ENCODE results near the gene USP5. TPM values are rescaled to one million over a fixed set of nuclear protein-coding genes. Genes with fewer than 3 reads are reported as not detected.
"Not testable (repeated sequence)": the region's sequence is repeated elsewhere in the genome, so short reads cannot be mapped to it uniquely, and the experiment has no call there.

Gene USP5
- total RNA-seq, 1 experiment from 2014 or later = 158 TPM

DNA sequence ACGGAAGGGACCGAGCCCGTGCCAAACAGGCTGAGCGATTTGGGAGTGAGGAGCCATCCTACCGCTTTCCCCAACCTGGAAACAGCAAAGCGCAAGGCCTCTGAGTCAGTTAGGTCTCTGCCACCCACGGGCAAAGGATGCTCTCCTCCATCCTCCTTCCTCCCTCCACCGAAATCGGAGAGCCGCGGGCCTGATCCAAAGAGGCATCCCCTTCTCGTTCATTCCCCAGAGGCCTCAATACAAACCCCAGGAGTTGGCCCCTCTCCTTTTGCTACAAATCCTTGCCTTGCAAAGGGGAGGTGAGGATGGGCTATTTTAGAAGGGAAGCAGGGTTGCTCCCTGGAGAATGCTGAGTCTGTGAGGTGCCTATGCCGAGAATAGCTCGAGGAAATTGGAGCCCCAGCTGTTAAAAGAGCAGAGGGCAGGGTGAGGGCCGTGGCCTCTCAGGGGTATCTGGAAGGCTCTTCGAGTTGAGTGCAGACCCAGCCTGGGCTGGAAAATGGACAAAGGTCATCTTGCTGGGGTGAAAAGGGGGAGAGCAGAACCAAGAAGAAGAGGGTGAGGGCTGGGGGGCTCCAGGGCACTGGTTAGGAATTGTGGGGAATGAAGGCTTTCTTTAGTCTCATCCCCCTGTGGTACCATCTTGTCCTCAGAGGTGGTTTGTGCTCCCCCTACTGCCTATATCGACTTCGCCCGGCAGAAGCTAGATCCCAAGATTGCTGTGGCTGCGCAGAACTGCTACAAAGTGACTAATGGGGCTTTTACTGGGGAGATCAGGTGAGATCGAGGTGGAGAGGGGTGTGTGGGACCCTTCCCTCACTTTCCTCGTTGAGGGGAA lies 16.5 kb downstream of the USP5 start:
- TF ChIP-seq ESRRA (CRISPR knock-in tag; IDR thresholded peaks at IDR 0.05; ENCODE audit: borderline replicate concordance) = no peak
- no peak for TF ChIP-seq RELA (CRISPR knock-in tag; IDR thresholded peaks at IDR 0.05; ENCODE audit: borderline replicate concordance)
- TF ChIP-seq SMAD4 (CRISPR knock-in tag; IDR thresholded peaks at IDR 0.05) = no peak
- TF ChIP-seq ZNF232 (CRISPR knock-in tag; IDR thresholded peaks at IDR 0.05) = no peak
- TF ChIP-seq, protein P1, sequence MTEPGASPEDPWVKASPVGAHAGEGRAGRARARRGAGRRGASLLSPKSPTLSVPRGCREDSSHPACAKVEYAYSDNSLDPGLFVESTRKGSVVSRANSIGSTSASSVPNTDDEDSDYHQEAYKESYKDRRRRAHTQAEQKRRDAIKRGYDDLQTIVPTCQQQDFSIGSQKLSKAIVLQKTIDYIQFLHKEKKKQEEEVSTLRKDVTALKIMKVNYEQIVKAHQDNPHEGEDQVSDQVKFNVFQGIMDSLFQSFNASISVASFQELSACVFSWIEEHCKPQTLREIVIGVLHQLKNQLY (CRISPR knock-in tag; IDR thresholded peaks at IDR 0.05) = no peak
- DNase-seq (ENCODE audit: low spot score) = no peak
- Mint-ChIP-seq H3K27me3 (ENCODE audit: low read depth) (no peaks in the 10 kb centered on the region), H3K36me3 (peaks cover 56% of the 10 kb centered on the region), H3K27ac (peak overlapping the region; percentile 88), H3K4me3 (peak overlapping the region; percentile 89), H3K9me3 (no peaks in the 10 kb centered on the region), H3K4me1 (peaks cover 60% of the 10 kb centered on the region)
- no peak for ATAC-seq
- POLR2A ChIA-PET = interaction anchor here (0.6 to 4.3 kb wide), 12 partner anchors 16 to 115 kb away, joined by 3 to 33 read pairs (median 8); partner anchors contain the start of genes ATN1, C12orf57, CDCA3 and ENO2
- CTCF ChIA-PET = interaction anchor here (1.1 to 8.5 kb wide), 27 partner anchors 7 to 331 kb away, joined by 3 to 181 read pairs (median 5); partner anchors contain the start of genes ATN1, C12orf57, CDCA3 and ENO2

DNA sequence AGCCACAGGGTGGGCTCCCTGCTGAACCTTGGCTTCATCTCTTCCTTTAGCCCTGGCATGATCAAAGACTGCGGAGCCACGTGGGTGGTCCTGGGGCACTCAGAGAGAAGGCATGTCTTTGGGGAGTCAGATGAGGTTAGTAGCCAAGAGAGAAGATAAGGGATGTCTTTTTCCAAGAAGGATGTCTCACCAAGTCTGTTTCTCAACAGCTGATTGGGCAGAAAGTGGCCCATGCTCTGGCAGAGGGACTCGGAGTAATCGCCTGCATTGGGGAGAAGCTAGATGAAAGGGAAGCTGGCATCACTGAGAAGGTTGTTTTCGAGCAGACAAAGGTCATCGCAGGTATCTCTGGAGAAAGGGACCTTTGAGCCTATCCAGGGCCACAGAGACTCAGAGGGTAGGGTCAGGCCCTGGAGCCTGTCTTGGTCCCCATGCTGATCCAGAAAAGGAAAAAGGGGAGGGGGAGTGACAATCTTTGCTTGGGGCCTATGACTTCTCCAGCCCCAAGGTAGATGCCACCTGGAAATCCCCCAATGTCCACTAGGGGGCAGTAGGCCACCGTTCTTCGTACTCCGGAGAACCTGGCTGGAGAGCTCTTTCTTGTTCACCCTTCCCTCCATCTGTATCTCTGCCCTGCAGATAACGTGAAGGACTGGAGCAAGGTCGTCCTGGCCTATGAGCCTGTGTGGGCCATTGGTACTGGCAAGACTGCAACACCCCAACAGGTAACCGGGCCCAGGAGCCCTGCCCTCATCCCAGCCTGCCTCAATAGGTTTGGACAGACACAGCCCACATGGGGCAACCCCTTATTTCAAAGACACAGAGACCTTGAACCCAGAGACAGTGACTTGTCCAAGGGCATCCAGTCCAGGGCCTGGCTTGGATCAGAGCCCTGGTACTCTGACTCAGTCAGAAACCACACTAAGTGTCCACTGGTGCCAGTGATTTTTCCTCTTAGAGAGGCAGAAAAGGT lies 17.4 kb downstream of the USP5 start:
- Mint-ChIP-seq H3K9me3 (no peaks in the 10 kb centered on the region), H3K4me1 (peaks cover 60% of the 10 kb centered on the region), H3K27me3 (ENCODE audit: low read depth) (no peaks in the 10 kb centered on the region), H3K36me3 (peaks cover 50% of the 10 kb centered on the region), H3K27ac (peak overlapping the region; percentile 88), H3K4me3 (peak overlapping the region; percentile 89)
- ChIA-PET CTCF (interaction anchor here (1.0 to 8.5 kb wide), 39 partner anchors 8 to 332 kb away, joined by 3 to 181 read pairs (median 5); partner anchors contain the start of genes ATN1, C12orf57, CDCA3 and COPS7A), POLR2A (interaction anchor here (0.6 to 4.3 kb wide), 13 partner anchors 17 to 533 kb away, joined by 3 to 33 read pairs (median 7); partner anchors contain the start of genes ATN1, C12orf57, CDCA3 and LRRC23)
- DNase-seq (ENCODE audit: low spot score) = peak; percentile 94
- ATAC-seq = peak; percentile 0
- TF ChIP-seq, protein P2, sequence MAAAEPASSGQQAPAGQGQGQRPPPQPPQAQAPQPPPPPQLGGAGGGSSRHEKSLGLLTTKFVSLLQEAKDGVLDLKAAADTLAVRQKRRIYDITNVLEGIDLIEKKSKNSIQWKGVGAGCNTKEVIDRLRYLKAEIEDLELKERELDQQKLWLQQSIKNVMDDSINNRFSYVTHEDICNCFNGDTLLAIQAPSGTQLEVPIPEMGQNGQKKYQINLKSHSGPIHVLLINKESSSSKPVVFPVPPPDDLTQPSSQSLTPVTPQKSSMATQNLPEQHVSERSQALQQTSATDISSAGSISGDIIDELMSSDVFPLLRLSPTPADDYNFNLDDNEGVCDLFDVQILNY (CRISPR knock-in tag; IDR thresholded peaks at IDR 0.05) = no peak
- TF ChIP-seq FOXK1 (CRISPR knock-in tag; IDR thresholded peaks at IDR 0.05) (no peak), ETV6 (CRISPR knock-in tag; IDR thresholded peaks at IDR 0.05) (0 out of 2 replicates have a peak, but pooled peaks have one; percentile 41), SMAD3 (CRISPR knock-in tag; IDR thresholded peaks at IDR 0.05; ENCODE audit: borderline replicate concordance) (peak; percentile 59; the same call in 1 of the 2 replicates), PRRX2 (CRISPR knock-in tag; IDR thresholded peaks at IDR 0.05) (0 out of 2 replicates have a peak, but pooled peaks have one; percentile 11), FOXP1 (CRISPR knock-in tag; IDR thresholded peaks at IDR 0.05; ENCODE audit: borderline replicate concordance) (no peak), EMX1 (CRISPR knock-in tag; IDR thresholded peaks at IDR 0.05) (peak; percentile 39; the same call in 1 of the 2 replicates)
- TF ChIP-seq, protein P3, sequence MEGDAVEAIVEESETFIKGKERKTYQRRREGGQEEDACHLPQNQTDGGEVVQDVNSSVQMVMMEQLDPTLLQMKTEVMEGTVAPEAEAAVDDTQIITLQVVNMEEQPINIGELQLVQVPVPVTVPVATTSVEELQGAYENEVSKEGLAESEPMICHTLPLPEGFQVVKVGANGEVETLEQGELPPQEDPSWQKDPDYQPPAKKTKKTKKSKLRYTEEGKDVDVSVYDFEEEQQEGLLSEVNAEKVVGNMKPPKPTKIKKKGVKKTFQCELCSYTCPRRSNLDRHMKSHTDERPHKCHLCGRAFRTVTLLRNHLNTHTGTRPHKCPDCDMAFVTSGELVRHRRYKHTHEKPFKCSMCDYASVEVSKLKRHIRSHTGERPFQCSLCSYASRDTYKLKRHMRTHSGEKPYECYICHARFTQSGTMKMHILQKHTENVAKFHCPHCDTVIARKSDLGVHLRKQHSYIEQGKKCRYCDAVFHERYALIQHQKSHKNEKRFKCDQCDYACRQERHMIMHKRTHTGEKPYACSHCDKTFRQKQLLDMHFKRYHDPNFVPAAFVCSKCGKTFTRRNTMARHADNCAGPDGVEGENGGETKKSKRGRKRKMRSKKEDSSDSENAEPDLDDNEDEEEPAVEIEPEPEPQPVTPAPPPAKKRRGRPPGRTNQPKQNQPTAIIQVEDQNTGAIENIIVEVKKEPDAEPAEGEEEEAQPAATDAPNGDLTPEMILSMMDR (IDR thresholded peaks at IDR 0.05) = peak; percentile 91

DNA sequence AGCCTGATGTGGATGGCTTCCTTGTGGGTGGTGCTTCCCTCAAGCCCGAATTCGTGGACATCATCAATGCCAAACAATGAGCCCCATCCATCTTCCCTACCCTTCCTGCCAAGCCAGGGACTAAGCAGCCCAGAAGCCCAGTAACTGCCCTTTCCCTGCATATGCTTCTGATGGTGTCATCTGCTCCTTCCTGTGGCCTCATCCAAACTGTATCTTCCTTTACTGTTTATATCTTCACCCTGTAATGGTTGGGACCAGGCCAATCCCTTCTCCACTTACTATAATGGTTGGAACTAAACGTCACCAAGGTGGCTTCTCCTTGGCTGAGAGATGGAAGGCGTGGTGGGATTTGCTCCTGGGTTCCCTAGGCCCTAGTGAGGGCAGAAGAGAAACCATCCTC lies 18.4 kb downstream of the USP5 start:
- ChIA-PET CTCF (interaction anchor here (1.1 to 8.5 kb wide), 8 partner anchors 17 to 69 kb away, joined by 3 to 181 read pairs (median 27); partner anchors contain the start of genes CDCA3, ENO2, GPR162 and LRRC23), POLR2A (interaction anchor here (2.7 to 3.3 kb wide), 2 partner anchors 55 to 73 kb away, joined by 15 to 33 read pairs; partner anchors contain the start of genes C12orf57 and RNU7-1)
- DNase-seq (ENCODE audit: low spot score); ATAC-seq; H3K9me3 Mint-ChIP-seq; H3K27me3 Mint-ChIP-seq (ENCODE audit: low read depth): not testable (repeated sequence)
- Mint-ChIP-seq H3K36me3 (peaks cover 43% of the 10 kb centered on the region), H3K4me1 (peaks cover 62% of the 10 kb centered on the region), H3K4me3 (peak overlapping the region; percentile 89), H3K27ac (peak overlapping the region; percentile 96)

Data from WTC11 (cell line).